ENCODE data around the gene SYT1. TPM values are rescaled to one million over a fixed set of nuclear protein-coding genes. Genes with fewer than 3 reads are reported as not detected.

The SYT1 gene
- total RNA-seq, 2 donors from 2014 or later = 1.0 to 22.7 TPM

DNA sequence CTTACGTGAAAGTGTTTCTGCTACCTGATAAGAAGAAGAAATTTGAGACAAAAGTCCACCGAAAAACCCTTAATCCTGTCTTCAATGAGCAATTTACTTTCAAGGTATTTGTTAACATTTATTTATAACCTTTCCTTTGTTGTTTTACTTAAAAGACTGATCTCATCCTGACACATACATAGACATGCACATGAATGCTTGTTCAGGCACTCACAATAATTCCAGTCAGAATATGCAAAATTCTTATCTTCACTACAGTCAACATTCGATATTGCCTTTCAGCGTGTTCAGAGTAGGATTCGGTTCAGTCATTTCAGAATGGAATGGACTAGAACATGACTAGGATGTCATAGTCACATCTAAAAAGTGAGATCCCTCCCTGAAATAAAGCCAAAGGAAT, 431.6 kb downstream of the SYT1 start:
- no peak for DNase-seq
- Histone ChIP-seq H3K4me1 (no peaks in the 10 kb centered on the region), H3K27me3 (no peaks in the 10 kb centered on the region), H3K36me3 (replicated peaks in 1 of 2; ENCODE audit: insufficient read depth in 1 of 2, low read depth in 2 of 2) (no peaks in the 10 kb centered on the region), H3K27ac (no peak overlapping the region), H3K9me3 (no peaks in the 10 kb centered on the region), H3K4me3 (no peak overlapping the region)
- intact Hi-C loops (cut with DNase I) = no loop called here
- no peak for ATAC-seq
- TF ChIP-seq, protein P1, sequence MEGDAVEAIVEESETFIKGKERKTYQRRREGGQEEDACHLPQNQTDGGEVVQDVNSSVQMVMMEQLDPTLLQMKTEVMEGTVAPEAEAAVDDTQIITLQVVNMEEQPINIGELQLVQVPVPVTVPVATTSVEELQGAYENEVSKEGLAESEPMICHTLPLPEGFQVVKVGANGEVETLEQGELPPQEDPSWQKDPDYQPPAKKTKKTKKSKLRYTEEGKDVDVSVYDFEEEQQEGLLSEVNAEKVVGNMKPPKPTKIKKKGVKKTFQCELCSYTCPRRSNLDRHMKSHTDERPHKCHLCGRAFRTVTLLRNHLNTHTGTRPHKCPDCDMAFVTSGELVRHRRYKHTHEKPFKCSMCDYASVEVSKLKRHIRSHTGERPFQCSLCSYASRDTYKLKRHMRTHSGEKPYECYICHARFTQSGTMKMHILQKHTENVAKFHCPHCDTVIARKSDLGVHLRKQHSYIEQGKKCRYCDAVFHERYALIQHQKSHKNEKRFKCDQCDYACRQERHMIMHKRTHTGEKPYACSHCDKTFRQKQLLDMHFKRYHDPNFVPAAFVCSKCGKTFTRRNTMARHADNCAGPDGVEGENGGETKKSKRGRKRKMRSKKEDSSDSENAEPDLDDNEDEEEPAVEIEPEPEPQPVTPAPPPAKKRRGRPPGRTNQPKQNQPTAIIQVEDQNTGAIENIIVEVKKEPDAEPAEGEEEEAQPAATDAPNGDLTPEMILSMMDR (IDR thresholded peaks at IDR 0.05) = no peak
- TF ChIP-seq POLR2A (IDR thresholded peaks at IDR 0.05) = no peak
- 65 to 70% methylated on average over 5 of the region's 5 CpGs for WGBS, 2 donors

DNA sequence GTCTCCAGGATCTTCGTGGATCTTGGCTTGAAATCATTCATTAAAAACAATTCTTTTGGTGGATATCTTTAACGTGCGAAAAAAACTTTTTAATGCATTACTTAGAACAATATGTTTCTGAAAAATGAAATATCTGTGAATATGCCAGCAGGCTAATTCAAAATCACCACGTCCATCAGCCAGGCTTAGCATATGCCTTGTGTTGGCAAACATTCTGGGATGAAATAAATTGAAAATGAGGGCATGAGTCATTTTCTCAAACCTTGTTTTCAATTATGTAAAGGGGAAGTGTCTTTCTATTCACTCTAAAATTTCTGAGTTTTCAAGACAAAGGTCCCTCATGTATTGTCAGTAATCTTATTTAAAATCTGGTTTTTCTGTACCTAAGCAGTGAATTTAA, 432.3 kb downstream of the SYT1 start:
- H3K36me3 ChIP-seq (replicated peaks in 1 of 2; ENCODE audit: insufficient read depth in 1 of 2, low read depth in 2 of 2) = no peaks in the 10 kb centered on the region
- intact Hi-C loops (cut with DNase I) = no loop called here
- no peak for ATAC-seq
- WGBS, 2 donors = 53 to 59% methylated on average over 4 of the region's 4 CpGs
- H3K27ac ChIP-seq = no peak overlapping the region
- no peaks in the 10 kb centered on the region for H3K27me3 ChIP-seq
- no peak overlapping the region for H3K4me3 ChIP-seq
- no peak for DNase-seq
- TF ChIP-seq, protein P1 (IDR thresholded peaks at IDR 0.05) = no peak
- TF ChIP-seq POLR2A (IDR thresholded peaks at IDR 0.05) = no peak
- H3K4me1 ChIP-seq = no peaks in the 10 kb centered on the region
- H3K9me3 ChIP-seq = no peaks in the 10 kb centered on the region

DNA sequence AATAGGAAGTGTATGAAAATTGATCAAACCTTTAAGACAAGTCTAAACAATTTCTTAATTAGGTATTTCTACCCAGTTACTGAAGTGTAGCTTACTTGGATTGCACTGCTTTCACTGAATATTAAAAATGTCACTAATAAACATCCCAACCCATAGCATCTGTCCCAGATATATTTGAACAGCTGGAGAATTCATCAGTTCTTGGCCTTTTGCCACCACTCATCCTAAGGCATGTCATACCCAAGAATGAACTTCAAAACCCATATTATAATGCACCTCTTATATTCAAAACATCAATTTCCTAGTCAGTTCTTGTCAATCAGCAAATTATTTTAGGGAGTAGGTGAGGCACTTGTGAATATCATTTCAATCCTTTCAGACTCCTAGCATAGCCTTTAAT, 433.9 kb downstream of the SYT1 start:
- Histone ChIP-seq H3K27ac (no peak overlapping the region), H3K4me1 (no peaks in the 10 kb centered on the region), H3K27me3 (no peaks in the 10 kb centered on the region), H3K4me3 (no peak overlapping the region), H3K9me3 (no peaks in the 10 kb centered on the region), H3K36me3 (replicated peaks in 1 of 2; ENCODE audit: insufficient read depth in 1 of 2, low read depth in 2 of 2) (no peaks in the 10 kb centered on the region)
- no peak for TF ChIP-seq POLR2A (IDR thresholded peaks at IDR 0.05)
- TF ChIP-seq, protein P1 (IDR thresholded peaks at IDR 0.05) = no peak
- intact Hi-C loops (cut with DNase I) = no loop called here
- DNase-seq (no peak), ATAC-seq (no peak)

DNA sequence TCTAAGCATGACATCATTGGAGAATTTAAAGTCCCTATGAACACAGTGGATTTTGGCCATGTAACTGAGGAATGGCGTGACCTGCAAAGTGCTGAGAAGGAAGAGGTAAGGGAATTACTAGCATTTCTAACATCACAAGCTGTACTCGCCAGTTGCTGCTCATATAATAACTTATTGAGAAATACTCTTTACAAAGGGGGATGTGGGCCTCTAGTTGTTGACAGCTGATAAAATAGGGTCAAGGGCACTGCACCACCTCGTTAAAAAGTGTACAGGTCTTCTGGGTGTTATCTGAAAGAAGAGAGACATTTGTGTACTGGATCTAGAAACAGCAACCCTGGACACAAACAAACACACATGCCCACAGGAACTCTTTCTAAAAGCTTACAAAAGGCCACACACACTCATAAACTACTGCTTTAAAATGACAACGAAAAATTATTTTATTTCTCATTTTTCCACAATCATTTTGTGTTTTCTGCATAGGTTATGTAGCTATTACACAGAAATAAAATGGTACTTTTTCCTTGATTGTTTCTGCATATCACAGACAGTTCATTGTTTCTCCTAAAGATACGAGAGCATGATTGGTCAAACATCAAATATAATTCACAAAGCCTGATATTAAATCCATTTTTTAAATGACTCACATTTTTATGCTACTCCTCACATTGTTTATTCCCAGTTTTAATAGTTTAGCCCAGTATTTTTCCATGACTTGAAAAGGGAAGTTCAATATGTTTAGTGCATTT, 435.0 kb downstream of the SYT1 start:
- H3K9me3 ChIP-seq = no peaks in the 10 kb centered on the region
- H3K4me1 ChIP-seq = no peaks in the 10 kb centered on the region
- no peak for TF ChIP-seq POLR2A (IDR thresholded peaks at IDR 0.05)
- TF ChIP-seq, protein P1 (IDR thresholded peaks at IDR 0.05) = no peak
- ATAC-seq (no peak), DNase-seq (no peak)
- WGBS, 2 donors = 49 to 51% methylated on average over 5 of the region's 5 CpGs
- intact Hi-C loops (cut with DNase I) = no loop called here
- no peaks in the 10 kb centered on the region for H3K36me3 ChIP-seq (replicated peaks in 1 of 2; ENCODE audit: insufficient read depth in 1 of 2, low read depth in 2 of 2)
- no peak overlapping the region for H3K4me3 ChIP-seq
- H3K27ac ChIP-seq = no peak overlapping the region
- no peaks in the 10 kb centered on the region for H3K27me3 ChIP-seq

DNA sequence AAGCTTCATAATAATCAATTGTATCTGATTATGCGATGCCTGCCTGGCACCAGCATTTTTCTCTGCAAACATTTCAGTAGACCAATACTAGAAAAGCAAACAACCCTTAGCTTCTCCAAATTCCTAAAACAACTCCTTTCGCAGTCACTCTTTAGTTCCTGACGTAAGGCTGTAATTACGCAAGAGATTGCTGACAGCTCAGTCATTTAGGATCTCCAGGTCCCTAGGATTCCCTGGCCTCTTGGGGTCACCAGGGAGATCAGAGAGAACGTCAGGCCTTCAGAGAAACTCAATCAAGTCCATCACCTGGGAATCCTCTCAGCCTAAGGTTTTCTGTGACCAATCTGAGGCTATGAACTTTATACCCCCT, 435.6 kb downstream of the SYT1 start:
- Histone ChIP-seq H3K27ac (no peak overlapping the region), H3K4me3 (no peak overlapping the region), H3K27me3 (no peaks in the 10 kb centered on the region), H3K36me3 (replicated peaks in 1 of 2; ENCODE audit: insufficient read depth in 1 of 2, low read depth in 2 of 2) (no peaks in the 10 kb centered on the region), H3K4me1 (no peaks in the 10 kb centered on the region), H3K9me3 (no peaks in the 10 kb centered on the region)
- TF ChIP-seq, protein P1 (IDR thresholded peaks at IDR 0.05) = no peak
- no peak for TF ChIP-seq POLR2A (IDR thresholded peaks at IDR 0.05)
- intact Hi-C loops (cut with DNase I) = no loop called here
- DNase-seq (no peak), ATAC-seq (no peak)
- 51 to 61% methylated on average over 5 of the region's 5 CpGs for WGBS, 2 donors
